Medulla oblongata (tissue), 1 donor: ENCODE measurements around the gene LCN15.
"Not testable (repeated sequence)": the region's sequence is repeated elsewhere in the genome, so short reads cannot be mapped to it uniquely, and the experiment has no call there.

ENCODE experiments used
- DNase-seq: peaks from one replicate; pipeline ENCODE4 v3.0.0-alpha.2; 2015; ENCODE audit errors: extremely low spot score

LCN15 gene

GRCh38 chr9:136775191-136775590, 10.9 kb upstream of the LCN15 start:
- DNase-seq, result no peak

DNA sequence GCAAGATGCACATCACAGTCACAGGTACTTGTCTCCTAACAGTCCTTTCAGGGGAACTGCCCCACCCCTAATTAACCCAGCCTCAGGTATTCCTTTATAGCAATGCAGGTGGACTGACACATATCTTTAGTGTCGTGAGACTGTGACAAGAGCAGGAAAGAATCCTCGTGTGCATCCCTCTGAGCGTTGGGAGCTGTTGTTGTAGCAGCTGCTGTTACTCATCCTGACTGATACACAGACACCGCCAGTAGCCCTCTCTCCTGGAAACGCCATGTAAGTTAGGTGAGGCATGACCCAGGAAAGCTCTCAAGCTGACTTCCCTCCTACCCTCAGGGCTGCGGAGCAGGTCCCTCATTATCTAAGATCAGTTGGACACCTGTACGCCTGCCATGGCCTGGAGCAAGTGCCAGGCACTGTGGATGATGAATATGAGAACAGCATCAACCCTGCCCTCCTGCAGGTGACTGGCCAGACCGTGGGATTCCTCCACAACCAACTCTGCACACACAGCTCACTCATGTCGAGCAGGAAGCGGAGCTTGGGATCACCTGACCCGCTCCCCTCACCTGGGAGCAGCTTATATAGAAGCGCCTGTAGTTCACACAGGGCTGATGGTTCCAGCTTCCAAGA, 10.2 kb upstream of the LCN15 start:
- no peak for DNase-seq

- no peak for DNase-seq
Measured at GRCh38 chr9:136773386-136774044, 9.2 kb upstream of the LCN15 start.

- DNase-seq, result no peak
Measured at GRCh38 chr9:136771907-136772415, 7.6 kb upstream of the LCN15 start.

DNA sequence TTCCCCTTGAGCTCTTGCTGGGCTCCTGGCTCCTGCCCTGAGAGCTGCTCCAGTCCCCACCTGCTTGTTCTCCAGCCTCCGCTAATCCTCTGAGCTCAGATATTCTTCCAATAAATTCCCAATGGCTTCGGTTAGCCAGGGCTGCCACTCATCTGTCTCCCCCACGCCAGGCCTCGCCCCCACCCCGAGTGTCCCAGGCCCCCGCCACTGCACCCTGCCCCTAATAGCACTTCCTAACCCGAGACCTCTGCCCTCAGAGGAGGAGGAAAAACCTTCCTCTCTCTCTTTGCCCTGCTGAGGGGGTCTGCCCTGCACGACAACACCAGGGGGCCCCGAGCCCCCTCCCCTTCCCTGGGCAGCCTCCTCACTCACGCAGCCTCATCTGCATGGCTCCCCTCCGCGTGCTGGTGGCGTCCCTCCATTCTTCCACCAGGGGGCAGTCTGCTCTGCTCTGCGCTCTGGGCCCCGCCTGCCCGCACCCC, 5.4 kb upstream of the LCN15 start:
- DNase-seq, result peak; percentile 34

DNA sequence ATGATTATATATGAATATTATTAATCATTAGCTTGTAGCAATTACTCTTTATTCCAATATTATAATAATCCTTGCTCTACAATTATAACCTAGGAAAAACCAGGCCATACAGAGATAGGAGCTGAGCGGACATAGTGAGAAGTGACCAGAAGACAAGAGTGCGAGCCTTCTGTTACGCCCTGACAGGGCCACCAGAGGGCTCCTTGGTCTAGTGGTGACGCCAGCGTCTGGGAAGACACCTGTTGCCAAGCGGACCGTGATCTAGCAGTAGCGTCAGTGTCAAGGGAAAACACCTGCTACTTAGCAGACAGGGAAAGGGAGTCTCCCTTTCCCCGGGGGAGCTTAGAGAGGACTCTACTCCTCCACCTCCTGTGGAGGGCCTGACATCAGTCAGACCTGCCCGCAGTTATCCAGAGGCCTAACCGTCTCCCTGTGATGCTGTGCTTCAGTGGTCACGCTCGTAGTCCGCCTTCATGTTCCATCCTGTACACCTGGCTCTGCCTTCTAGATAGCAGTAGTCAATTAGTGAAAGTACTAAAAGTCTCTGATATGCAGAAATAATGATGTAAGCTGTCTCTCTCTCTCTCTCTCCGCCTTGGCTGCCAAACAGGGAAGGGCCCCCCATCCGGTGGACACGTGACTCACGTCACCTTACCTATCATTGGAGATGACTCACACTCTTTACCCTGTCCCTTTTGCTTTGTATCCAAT, 2.2 kb upstream of the LCN15 start:
- DNase-seq, result peak; percentile 54

- DNase-seq, result not testable (repeated sequence)
Measured at GRCh38 chr9:136765745-136766409, 1.6 kb upstream of the LCN15 start.

DNA sequence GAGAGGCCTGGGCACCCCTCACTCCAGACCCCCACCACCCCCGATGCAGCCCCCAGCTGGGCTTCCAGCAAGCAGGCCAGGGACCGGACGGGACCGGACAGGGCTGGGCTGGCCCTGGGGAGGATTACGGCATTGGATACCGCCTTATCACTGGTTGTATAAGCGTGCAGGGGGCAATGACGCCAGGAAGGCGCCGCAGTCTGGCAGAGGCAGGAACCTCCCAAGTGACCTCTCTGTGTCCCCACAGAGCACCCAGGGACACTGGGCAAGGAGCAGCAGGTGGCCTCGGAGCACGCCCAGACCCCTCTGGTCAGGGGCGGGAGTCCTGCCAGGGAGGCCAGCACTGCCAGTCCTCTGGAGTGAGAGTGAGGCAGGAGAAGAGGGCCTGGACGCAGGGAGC, 723 bp upstream of the LCN15 start:
- no peak for DNase-seq

GRCh38 chr9:136763649-136764035, 676 bp downstream of the LCN15 start:
- no peak for DNase-seq

DNA sequence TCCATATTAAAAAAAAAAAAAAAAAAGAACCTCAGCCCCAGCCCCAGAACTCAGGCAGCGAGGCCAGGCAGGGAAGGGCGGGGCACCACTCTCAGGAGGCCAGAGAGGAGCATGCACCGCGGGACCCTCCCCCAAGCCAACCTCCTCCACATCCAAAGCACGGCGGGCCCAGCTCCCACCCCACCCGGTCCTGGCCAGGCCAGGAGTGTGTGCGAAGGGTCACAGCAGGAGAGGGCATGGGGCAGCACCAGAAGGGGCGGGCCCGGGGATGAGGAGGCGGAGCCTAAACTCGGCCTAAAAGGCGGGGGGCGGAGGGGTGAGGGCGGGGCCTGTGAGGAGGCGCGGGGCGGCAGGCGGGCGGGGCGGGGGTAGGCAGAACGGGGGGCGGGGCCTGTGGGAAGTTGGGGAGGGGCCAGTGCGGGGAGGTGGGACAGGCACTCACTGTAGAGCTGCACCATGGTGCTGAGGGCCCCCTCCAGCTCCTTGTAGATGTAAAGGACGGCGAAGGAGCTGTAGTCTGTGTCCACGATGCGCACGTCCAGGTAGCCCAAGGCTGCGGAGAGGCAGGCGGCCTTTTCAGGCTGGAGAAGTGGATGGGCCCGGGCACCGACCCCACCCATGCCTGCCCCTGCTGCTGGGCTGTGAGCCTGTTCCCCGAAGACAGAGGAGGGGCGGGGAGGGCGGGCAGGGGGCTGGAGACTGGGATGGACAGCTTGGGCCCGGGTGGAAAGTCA, 1.2 kb downstream of the LCN15 start:
- no peak for DNase-seq

DNA sequence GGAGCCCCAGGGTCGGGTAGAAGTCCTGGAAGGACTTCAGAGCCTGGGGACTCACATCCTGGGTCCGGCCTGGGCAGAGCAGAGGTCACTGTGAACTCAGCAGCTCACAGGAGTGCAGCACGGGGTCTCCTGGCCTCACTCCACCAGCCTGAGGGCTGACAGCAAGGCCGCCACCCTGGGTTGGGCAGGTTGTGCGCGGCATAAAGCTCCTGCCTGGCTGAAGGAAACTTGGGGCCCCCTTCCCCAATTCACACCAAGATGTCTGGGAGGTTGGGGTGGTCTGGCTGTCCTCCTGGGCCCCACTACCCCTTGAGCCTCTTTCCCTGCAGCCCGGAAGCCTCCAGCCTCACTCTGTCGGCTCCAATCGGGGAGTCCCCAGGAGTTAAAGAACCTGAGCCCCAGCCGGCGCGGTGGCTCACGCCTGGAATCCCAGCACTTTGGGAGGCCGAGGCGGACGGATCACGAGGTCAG, 2.1 kb downstream of the LCN15 start:
- no peak for DNase-seq

GRCh38 chr9:136761545-136761981, 2.8 kb downstream of the LCN15 start:
- DNase-seq, result no peak

DNA sequence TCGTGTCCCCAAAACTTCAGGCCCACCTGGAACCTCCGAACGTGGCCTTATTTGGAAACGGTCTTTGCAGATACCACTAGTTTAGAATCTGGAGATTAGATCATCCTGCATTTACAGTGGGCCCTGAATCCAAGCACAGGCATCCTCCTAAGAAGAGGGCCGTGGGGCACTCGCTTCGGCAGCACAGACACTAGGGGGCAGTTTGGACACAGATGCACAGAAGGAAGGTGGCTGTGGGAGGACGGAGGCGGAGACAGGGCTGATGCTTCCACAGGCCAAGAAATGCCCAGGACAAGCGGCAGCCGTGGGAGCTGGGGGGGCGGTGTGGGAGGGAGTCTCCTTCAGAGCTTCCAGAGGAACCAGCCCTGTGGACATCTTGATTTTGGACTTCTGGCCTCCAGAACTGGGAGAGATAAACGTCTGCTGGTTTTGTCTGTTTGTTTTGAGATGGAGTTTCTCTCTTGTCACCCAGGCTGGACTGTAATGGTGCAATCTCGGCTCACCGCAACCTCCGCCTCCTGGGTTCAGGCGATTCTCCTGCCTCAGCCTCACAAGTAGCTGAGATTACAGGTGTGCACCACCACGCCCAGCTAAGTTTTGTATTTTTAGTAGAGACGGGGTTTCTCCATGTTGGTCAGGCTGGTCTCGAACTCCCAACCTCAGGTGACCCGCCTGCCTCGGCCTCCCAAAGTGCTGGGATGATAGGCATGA, 3.3 kb downstream of the LCN15 start:
- peak; percentile 48 for DNase-seq

DNA sequence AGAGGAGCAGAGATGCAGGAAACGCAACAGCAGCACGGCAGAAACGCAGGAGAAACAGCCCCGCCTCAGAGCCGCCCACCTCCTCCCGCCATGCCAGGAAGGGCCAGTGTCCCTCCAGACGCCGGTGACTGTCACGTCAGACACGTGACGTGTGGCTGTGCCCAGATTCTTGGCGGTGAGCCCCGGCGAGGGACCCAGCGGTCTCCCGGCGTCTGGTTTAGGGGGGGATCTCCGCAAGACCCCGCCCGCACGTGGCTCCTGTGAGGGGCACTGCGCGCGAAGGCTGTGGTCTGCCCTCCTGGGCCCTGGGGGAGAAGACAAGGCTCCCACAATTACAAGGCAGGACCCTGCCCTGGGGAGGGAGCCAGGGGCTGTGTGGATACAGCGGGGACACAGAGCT, 3.9 kb downstream of the LCN15 start:
- no peak for DNase-seq

DNA sequence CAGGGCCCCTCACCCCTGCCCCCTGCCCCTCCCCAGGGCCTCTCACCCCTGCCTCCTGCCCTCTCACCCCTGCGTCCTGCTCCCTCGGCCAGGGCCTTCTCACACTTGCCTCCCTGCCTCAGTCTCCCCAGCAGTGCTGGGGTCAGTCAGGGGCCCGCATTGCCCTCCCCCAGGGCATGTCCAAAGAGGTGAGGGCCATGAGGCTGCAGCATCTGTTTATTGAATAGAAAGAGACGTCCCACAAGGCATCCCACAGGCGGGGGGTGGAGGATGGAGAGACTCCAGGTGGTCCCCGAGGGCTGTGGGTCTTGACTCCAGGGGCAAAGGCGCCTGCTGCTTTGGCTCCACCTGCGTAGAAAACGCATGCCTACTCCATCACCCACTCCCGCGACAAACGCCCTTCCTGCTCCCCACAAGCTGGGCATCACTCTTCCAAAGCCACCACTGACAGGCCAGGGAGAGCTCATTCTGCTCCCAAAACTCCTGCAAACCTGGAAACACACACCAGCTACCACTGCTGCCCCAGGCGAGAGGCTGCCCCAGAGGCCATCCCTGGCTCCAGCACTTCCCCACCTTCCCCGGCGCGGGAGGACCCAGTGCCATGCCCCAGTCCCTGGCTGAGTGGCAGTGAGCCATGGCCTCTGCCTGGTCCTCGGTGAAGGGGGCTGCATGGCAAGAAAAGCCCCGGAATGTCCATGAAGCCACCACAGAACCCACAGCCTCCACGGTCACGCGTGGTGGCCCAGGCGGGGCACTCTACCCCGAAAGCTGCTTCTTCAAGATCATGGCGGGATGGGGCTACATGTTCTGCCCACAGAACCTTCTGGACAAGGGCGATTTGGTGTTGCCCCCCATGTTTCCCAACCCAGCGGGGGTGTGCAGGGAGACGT, 4.6 kb downstream of the LCN15 start:
- DNase-seq, result no peak

DNA sequence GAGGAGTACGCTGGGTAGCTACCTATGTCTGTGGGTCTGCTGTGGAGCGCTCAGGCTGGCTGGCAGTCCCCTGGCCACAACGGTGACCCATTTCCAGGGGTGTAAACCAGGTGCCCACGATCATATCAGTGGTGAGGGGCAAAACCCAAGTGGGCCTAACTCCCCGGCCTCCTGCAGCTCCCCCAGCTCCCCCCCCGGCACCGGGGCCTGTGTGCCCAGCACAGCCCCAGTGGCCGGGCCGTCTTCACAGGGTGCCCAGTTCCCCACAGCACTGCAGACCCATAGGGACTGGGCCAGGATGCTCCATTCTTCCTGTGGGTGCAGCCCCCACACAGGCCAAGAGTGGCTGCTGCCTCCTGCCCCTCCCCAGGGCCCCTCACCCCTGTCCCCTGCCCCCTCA, 5.3 kb downstream of the LCN15 start:
- no peak for DNase-seq

GRCh38 chr9:136757751-136758140, 6.6 kb downstream of the LCN15 start:
- DNase-seq, result no peak

- DNase-seq, result no peak
Measured at GRCh38 chr9:136757328-136757727, 7.0 kb downstream of the LCN15 start.

DNA sequence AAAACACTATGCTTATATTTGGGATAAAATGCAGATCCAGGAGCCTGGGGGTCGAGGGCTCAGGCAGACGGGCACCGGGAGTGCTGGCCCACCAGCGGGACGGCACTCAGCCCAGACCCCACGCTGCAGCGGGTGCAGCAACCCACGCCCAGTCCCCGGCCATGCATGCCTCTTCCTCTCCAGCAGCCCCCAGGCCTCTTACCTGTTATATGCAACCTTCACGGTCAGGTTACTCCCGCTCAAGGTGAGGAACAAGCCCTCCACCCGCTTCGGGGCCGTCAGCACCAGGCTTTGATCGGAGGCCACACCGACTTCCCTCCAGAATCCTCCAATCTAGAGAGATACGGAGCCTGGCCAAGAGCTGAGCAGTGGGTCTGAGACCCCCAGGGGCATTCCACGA, 7.5 kb downstream of the LCN15 start:
- DNase-seq, result no peak

DNA sequence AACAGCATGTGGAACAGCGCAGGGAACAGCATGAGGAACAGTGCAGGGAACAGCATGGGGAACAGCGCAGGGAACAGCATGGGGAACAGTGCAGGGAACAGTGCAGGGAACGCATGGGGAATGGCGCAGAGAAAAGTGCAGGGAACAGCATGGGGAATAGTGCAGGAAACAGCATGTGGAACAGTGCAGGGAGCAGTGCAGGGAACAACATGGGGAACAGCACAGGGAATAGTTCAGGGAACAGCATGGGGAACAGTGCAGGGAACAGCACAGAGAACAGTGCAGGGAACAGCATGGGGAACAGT, 8.2 kb downstream of the LCN15 start:
- no peak for DNase-seq
